Amniotic stem cell (primary cell): ENCODE results near the gene RINL.

Experiments used
- DNase-seq: peaks from one replicate; lab custom pipeline; 2025; lab: John Stamatoyannopoulos, UW

Gene RINL, protein sequence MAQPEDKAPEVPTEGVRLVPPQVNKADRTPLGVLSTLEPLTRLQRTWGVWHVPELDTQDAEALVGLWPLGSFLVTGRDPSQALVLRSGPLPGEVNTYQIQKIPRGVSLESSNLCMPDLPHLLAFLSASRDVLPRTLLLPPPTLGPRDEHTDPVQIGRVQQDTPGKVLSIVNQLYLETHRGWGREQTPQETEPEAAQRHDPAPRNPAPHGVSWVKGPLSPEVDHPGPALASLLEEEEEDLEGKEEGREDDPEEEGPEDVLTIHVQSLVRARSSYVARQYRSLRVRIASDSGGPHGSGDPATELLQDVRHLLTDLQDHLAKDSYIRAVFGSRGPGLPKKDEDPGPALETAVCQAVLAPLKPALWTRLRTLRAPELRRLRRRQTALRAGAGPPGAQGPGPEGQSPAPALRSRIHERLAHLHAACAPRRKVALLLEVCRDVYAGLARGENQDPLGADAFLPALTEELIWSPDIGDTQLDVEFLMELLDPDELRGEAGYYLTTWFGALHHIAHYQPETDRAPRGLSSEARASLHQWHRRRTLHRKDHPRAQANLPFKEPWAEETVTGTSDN

GRCh38 chr19:38877781-38878574 is at the start of gene RINL:
TSS of gene RINL (minus strand) at chr19:38878275. CDS start at chr19:38876742, 1,533 bp downstream.
- DNase-seq = no peak

GRCh38 chr19:38924388-38924787 is 46.3 kb upstream of the RINL start:
- no peak for DNase-seq

- no peak for DNase-seq
These were observed 44.4 kb upstream of the RINL start for GRCh38 chr19:38922482-38922881.

DNA sequence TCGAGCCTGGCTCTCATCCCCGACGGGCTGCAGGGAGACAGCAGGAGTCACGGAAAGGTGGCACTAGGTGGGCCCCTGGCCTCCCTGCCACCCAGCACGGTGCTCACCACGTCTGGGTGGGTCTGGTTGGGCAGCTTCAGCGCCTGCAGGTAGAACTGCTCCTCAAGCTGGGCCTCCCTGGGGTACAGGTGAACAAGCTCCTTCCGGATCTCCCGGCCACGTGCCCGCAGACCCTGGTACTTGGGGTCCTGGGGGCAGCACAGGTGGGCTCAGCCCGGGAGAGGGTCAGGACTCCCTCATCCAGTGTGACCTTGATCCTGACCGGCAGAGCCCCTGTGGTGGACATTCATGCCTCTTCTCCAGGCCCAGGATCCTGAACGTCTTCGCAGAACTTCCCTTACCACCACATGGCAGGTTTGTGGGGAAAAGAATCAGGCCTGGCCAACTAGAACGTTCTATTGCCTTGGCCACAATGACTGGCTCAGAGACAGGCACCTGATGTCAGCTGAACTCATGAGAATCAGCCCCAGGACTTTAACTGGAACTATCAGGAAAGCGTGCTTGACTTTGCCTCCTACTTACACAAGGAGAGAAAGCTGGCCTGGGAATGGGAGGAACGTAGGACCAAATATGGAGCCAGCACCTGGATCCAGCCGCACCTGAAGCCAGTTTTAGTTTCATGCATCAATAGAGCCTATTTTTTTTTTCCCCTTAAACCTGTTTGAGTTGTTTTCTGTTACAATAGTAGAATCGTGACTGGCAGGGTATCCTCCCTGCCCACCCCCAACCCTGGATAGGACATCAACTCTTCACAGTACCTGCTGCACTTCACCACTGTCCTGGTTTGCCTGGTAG is 43.6 kb upstream of the RINL start:
- no peak for DNase-seq

DNA sequence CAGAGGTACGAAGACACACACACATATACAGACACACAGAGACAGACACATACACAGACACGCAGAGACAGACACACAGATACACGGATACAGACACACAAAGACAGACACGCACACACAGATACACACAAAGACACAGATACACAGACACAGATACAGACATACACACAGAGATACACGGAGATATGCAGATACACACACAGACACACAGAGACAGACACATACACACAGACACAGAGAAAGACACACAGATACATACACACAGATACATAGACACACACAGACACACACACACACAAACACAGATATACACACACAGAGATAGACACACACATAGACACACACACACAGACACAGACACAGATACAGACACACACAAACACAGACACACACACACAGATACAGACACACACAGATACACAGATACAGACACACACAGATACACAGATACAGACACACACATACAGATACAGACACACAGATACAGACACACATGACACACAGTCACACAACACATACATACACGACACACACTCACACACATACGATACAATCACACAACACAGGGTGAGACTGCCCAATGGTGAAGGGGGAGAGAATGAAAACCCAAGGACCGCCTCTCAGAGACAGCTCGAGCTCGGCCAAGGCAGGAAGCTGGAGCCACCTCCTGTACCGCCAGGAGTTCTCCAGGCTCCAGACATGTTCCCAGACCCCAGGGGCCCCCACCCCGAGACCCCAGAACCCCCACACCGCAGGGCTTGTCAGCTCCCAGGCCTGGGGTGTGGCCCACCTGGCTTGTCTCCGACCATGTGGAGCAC is 42.7 kb upstream of the RINL start:
- DNase-seq = no peak

DNA sequence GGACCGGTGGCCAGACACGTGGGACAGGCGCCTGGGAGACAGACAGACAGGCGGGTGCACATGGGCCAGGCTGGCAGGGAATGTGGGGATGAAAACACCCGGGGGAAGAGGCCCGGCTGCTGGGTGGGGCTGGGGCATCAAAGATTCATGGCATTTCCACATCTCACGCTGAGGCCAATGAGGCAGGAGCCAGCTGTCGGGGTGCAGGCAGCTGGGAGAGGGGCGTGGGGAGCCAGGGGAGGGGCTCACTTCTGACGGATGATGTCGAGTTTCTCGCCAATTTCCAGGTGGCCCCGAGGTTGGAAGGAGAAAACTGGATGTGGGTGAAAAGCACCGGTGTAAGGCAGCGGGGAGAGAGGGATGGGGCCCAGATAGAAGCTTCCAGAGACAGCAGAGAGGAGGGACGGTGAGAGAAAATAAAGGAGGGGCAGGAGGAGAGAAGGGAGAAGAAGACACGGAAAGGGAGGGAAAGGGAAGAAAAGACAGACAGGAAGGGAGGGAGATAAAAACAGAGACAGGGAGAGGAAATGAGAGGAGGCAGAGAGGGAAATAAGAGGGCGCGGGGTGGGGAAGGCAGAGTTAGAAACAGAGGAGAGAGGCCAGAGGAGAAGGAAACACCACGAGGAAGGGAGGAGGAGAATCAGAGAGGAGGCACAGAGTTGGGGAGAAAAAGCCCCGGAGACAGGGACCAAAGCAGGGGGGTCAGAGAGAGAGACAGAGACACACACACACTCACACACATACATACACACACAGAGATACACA is 41.9 kb upstream of the RINL start:
- no peak for DNase-seq

DNA sequence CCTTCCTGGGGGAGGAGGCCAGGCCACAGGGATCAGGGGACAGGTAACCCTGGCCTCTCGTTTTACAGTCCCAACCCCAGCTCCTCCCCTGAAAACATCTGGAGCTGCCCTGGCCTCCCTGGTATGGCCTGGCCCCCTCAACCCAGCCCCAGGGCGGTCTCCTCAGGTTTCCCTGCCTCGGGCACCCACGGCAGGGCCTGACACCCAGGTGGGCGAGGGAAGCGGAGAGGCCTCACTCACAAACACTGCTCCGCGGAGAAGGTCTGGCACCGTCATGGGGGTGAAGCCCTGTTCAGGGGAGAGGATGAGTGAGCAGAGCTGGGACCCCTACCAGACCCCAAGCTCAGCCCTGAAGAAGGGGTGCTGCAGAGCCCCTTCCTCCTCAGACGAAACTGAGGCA is 40.5 kb upstream of the RINL start:
- DNase-seq = no peak

- DNase-seq = no peak
These were observed 39.9 kb upstream of the RINL start for GRCh38 chr19:38917921-38918491.

DNA sequence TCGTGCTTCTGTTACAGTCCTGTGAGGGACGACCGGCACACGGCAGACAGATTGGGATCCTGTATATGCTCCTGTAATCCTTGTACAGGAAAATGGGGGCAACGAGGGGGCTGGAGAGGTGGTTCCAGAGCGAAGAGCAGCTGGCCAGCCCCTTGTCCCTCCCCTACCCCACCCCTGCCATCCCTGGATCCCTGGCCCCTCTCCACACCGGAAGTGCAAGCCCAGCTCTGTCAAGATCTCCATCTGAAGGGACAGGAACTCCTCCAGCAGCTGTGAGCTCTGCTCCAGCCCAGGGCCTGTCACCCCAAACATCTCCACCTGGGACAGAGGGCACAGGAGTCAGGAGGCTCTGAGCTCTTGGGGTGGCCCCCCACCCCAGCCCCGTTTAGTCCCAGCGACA is 39.4 kb upstream of the RINL start:
- no peak for DNase-seq

- DNase-seq = no peak
These were observed 37.5 kb upstream of the RINL start for GRCh38 chr19:38915329-38916321.

- no peak for DNase-seq
These were observed 35.9 kb upstream of the RINL start for GRCh38 chr19:38913958-38914357.

GRCh38 chr19:38912600-38913514 is 34.8 kb upstream of the RINL start:
- no peak for DNase-seq

DNA sequence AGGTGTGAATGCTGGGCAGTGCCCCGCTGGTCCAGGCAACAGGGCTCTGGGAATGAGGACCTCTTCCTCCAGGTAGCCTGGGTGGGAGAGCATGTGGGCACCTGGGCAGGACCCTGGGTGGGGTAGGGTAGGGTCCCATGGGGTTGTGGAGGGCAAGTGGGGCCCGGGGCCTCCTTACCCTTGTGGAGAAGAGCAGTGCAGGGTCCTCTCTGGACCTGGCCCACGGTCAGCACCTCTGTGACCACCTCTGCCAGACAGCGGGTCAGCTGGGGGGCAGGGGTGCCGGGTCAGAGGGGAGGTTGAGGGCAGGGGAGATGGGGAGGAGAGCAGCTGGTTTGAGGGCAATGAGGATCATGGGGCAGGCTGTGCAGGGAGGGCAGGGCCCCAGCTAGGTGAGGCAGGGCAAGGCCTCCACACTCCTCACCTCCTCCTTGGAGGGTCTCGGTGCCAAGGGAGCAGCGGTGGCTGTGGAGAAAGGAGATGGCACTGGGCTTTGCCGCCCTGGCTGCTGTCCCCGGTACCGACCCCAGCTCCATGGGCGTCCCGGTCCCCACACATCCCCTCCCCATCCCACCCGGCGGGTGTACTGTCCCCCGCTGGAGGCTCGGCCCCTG is 33.4 kb upstream of the RINL start:
- DNase-seq = no peak

DNA sequence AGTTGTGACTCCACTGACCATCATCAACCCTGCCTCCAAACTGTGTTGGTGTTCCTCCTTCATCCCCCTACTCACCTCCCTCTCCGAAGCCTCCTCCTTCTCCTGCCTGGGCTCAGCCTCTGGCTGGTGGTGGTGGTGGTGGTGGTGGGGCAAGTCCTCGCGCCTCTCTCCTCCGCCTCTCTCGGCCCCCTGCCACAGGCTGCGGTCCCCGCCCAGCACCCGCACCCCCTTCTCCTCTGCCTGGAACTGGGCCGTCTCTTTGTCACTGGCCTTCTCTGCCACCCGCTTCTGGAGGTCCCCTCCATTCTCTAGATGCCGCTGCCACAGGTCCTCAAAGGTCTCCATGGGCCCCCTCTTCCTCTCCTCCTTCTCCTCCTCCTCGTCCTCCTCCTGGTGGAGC is 32.4 kb upstream of the RINL start:
- no peak for DNase-seq

DNA sequence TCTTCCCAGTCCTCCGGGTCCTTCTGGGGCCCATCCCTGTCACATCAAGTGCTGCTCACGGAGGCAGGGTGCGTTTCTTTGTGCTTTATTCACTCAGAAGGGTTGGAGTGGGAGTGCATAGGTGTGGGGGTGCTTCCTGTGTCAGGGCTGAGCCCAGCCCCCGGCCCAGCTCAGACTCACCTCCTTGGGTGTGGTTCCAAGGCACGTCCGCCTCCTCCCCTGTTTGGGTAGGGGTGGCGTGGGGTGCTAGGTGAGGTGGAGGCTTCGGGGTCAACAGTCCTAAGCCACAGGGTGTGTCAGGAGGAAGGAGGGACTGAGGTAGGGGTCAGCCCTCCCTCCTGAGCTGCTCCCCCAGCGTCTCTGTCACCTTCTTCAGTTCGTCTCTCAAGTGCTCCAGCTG is 30.8 kb upstream of the RINL start:
- DNase-seq = no peak

- DNase-seq = no peak
These were observed 29.6 kb upstream of the RINL start for GRCh38 chr19:38907670-38908069.

- no peak for DNase-seq
These were observed 29.2 kb upstream of the RINL start for GRCh38 chr19:38907227-38907626.
